ENCODE measurements around the gene CTLA4.
"Not testable (repeated sequence)": the region's sequence is repeated elsewhere in the genome, so short reads cannot be mapped to it uniquely, and the experiment has no call there.

CTLA4 gene

DNA sequence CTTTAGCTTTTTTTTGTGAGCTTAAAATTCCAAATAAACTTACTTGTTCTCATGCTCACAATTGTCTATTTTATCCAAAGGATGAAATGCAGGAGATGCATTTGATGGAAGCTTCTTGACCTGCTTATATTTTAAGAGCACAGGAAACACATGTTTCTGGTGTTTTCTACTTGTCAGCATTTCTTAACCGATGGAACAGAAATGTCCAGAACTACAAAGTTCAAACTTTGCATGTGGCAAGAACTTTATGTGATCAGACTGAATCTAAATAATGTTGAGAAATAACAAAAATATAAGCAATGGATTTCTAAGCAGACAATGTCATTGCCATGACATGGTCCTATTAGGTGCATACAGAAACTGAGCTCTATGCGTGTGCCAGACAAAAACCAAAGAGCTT lies 9.9 kb upstream of the CTLA4 start:
- no peak for DNase-seq (ENCODE audit: low spot score)

DNA sequence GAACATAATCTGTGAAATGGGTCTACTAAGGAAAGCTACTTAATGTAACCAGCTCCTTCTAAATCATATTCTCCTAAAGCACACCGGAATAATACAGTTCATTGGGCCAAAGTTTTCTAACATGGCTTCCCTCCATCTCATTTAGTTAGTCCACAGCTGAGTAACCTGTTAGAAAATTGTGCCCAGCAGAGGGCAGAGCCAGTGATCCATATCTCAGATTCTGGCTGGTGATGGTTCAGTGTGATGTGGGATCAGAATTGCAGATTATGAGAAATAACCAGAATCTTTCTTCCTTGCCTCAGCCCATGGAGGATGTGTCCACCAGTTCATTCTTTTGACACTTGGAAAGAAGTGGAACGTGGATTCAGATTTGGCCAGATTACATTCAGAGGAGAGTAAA lies 9.4 kb upstream of the CTLA4 start:
- DNase-seq (ENCODE audit: low spot score) = no peak

DNA sequence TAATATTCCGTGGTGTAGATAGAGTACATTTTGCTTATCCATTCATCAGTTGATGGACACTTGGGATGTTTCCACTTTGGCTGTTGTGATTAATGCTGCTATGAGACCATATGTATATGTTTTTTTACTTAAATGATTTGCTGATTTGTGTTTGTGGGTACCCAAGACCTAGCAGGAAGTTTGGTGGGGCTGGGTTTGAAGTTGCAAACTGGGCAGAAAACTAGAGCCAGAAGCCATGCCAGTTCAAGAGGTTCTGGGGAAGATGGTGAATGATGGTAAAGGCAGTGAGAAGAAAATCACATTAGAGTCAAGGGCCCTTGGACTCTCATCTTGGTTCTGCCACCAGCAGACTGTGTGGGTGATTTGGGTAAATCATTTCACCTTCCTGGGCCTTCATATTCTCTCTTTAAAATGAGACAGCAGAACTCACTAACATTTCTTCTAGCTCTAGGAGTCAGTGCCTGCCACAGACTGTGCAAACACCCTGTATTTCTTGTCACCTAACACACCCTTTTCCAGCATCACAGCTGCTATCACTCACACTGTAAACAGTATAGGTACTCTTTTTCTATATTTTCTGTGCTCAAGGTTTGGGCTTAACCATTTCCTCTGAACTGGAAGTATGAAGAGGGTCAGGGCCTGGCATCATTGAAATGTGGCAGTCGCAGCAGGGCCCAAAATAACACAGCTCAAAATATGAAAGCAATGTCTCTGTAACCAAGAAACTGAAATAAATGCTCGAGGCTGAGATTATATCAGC lies 8.4 kb upstream of the CTLA4 start:
- no peak for DNase-seq (ENCODE audit: low spot score)

DNA sequence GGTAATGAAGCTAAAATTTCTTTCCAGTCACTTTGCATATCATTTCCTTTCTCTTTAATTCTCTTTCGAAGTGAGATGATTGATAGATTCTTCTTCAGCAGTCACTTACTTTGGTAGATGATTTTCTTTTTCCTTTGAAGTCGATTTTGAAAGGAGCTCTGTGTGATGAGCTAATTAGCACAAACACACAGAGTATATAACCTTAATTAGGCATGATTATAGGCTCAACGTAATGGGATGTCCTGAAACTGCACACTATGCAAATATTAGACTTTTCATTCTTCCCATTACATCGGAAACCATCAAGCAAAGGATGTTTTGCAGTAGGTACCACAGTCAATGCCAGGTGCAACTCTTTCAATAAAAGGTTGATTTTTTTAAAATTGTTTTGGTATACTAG lies 6.4 kb upstream of the CTLA4 start:
- no peak for DNase-seq (ENCODE audit: low spot score)

DNA sequence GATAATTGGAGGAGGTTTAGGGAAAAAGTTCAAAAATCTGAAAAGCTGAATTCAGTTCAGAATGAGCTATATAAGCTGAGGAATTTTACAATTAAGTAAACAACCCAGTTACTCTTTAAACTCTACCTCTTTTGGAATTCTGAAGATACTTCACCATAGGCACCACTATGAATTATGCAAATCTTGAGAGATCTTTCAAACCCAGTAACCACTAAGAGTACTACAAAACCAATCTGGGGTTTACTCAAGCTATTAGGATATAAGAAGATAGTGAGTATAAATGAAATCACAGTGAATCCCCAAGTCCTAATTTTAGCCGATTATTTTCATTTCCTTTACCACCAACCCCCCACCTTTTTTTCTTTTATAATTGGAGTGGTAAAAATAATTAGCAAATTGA lies 6.0 kb upstream of the CTLA4 start:
- DNase-seq (ENCODE audit: low spot score) = no peak

DNA sequence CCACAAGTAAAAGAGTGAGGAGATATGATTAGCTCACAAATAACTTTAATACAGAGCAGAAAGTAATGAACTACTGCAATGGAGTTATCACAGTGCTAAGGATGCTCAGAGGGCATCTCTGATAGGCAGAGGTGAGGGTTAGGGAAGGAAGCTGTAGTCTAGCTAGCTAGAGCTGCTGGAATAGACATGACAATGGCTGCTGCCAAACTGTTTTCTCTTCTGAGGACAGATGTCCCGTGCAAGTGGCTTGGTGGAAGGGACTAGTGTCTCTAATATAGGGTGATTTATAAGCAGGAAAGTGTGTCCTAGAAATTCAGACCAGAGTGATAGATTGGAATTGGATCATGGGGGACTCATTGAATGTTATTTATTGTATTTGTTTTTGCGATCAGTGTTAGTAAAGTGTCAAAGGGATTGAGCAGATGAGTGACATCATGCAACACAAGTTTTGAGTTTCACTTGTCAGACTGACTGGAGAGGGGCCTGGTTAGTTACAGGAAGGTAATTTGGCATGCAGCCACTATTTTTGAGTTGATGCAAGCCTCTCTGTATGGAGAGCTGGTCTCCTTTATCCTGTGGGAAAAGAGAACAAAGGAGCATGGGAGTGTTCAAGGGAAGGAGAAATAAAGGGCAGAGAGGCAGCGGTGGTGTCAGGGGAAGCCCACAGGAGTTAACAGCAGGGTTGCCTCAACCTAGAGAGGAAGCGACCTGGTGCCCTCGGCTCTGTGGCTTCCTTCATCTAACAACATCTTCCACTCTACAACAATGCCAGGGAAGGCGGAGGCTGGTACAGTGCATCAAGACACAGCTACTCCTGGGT lies 1.9 kb downstream of the CTLA4 start:
- no peak for DNase-seq (ENCODE audit: low spot score)

DNA sequence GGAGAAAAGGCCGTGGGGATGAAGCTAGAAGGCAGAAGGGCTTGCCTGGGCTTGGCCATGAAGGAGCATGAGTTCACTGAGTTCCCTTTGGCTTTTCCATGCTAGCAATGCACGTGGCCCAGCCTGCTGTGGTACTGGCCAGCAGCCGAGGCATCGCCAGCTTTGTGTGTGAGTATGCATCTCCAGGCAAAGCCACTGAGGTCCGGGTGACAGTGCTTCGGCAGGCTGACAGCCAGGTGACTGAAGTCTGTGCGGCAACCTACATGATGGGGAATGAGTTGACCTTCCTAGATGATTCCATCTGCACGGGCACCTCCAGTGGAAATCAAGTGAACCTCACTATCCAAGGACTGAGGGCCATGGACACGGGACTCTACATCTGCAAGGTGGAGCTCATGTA lies 2.9 kb downstream of the CTLA4 start:
- DNase-seq (ENCODE audit: low spot score) = no peak

DNA sequence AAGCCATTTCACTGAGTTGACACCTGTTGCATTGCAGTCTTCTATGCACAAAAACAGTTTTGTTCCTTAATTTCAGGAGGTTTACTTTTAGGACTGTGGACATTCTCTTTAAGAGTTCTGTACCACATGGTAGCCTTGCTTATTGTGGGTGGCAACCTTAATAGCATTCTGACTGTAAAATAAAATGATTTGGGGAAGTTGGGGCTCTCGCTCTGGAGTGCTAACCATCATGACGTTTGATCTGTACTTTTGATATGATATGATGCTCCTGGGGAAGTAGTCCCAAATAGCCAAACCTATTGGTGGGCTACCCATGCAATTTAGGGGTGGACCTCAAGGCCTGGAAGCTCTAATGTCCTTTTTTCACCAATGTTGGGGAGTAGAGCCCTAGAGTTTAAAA lies 3.4 kb downstream of the CTLA4 start:
- no peak for DNase-seq (ENCODE audit: low spot score)

DNA sequence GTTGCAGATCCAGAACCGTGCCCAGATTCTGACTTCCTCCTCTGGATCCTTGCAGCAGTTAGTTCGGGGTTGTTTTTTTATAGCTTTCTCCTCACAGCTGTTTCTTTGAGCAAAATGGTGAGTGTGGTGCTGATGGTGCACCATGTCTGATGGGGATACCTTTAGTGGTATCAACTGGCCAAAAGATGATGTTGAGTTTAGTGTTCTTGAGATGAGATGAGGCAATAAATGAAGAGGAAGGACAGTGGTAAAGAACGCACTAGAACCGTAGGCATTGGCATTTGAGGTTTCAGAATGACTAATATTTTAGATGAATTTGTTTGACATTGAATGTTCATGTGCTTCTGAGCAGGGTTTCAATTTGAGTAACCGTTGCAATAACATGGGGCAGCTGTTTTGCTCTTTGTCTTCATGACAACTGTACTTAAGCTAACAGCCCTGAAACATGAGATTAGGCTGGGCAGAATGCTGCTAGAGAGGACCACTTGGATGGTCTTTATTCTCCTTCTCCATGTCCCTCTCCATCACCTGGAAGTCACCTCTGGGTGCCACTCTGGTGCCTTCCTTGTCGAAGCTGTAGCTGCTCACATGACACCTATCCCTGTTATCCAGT lies 3.9 kb downstream of the CTLA4 start:
- DNase-seq (ENCODE audit: low spot score) = no peak

DNA sequence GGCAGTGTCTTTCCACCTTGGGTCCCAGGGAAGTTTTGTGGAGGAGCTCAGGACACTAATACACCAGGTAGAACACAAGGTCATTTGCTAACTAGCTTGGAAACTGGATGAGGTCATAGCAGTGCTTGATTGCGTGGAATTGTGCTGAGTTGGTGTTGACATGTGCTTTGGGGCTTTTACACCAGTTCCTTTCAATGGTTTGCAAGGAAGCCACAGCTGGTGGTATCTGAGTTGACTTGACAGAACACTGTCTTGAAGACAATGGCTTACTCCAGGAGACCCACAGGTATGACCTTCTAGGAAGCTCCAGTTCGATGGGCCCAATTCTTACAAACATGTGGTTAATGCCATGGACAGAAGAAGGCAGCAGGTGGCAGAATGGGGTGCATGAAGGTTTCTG lies 5.9 kb downstream of the CTLA4 start:
- DNase-seq (ENCODE audit: low spot score) = no peak

DNA sequence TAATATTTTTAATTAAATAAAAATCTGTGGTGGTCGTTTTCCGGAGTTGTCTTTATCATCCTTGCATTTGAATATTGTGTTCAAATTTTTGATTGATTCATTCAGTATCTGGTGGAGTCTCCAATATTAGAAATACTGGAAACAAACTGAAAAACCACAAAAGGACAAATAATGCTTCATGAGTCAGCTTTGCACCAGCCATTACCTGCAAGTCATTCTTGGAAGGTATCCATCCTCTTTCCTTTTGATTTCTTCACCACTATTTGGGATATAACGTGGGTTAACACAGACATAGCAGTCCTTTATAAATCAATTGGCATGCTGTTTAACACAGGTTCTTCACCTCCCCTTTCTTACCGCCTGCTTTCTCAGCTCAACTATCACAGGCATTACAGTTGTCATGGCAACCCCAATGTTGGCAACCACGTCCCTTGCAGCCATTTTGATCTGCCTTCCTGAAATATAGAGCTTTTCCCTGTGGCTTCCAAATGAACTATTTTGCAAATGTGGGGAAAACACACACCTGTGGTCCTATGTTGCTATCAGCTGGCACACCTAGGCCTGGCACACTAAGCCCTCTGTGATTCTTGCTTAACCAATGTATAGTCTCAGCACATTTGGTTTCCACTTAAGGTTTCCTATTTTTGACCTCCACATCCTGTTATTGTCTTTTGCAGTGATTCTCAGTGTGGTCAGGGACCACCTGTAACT lies 6.5 kb downstream of the CTLA4 start:
- no peak for DNase-seq (ENCODE audit: low spot score)

DNA sequence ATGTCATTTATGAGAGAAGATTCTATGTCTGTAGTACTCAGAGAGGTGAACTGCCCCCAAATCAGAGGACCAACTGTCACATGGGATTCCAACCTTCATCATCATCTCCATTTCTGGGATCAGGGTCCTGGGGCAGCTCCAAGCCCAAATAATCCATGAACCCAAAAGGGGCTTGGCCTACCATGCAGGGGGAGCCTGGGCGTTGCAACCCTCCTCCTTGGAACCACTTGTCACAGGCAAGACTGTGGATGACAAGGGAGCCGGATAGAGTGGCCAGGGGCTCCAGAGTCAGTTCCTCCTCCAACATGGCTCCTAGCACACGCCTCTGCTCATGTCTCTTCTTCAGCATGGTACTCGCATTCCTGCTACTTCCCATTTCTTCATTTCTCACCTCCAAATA lies 7.9 kb downstream of the CTLA4 start:
- no peak for DNase-seq (ENCODE audit: low spot score)

DNA sequence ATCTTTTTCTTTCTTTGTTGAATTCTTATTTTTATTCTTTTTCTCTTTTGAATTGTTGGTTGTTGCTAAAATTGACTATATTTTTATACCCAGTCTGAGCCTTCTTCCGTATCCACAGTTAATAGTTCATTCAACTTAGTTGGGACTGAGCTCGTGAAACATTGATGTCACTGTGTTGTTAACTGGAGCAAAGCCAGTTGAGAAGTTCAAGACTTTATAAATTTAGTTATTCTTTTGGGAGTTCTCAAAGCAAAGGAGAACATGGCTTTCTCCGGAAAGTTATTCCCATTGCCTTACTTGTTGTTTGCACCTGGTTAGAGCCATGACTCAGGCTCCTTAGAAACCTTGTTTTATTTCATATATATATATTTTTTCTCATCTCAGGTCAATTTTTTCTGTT lies 8.8 kb downstream of the CTLA4 start:
- DNase-seq (ENCODE audit: low spot score) = no peak

DNA sequence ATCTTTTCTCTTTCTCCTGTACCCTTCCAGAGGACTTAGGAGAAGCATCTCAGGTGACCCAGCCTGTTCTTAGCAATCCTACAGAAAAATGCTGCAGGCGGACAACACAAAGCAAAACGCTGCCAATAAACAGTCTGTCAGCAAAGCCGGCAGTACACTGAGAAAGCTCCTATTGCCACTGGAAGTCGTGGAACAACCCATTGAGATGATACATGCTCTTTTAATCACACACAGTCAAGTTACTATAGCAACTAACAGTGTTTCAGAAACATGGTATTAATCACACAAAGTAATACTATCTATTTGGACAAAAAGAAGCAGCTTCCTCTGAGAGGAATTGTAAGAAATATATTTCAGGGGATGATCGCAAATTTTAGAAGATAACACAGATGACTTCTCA lies 10.5 kb downstream of the CTLA4 start:
- no peak for DNase-seq (ENCODE audit: low spot score)

DNA sequence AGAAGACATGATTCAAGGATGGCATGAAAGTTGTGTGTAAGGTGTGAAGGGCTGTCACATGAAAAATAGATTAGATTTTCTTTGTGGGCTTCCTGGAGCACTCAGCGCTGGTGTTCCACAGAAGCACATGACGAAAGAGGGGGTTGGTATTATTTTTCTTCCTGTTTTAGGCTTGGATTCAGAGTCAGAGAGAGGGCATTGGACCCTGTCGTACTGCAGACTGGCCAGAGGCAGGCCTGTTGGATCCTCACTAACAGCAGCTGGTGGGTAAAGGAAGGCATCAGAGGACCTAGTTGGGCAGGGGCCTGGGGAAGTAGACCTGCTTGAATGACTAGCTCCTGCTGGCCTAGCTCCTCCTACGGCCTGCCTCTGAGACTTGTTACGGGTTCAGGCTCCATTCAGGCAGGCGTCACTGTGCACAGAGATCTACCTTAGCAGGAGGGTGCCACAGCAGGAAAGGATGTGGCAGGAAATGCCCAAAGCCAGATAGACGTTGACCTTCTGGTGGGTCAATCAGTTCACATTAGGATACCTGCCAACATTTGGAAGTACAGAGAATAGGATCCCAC lies 13.1 kb downstream of the CTLA4 start:
- no peak for DNase-seq (ENCODE audit: low spot score)

DNA sequence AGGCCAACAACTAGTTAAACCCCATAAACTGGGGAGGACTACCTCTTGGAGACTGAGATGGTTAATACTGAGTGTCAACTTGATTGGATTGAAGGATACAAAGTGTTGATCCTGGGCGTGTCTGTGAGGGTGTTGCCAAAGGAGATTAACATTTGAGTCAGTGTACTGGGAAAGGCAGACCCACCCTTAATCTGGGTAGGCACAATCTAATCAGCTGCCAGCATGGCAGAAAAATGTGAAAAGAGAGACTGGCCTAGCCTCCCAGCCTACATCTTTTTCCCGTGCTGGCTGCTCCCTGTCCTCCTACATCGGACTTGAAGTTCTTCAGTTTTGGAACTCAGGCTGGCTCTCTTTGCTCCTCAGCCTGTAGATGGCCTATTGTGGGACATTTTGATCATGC lies 13.6 kb downstream of the CTLA4 start:
- DNase-seq (ENCODE audit: low spot score) = not testable (repeated sequence)

DNA sequence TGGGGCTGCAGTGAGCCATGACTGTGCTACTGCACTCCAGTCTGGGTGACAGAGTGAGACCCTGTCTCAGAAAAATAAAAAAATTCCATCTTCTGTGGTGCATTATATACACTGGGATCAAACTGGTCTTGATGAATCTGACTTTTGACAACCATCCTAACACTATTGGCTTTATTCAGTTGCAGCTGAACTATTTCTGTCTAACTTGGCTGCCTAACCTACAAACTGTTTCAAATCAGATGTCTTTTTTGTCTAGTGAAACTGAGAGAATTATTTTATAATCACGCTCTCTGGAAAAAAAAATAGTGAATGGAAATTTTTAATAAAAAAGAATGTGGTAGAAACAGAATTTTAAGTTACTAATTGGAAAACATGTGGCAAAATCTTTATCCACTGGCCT lies 15.0 kb downstream of the CTLA4 start:
- no peak for DNase-seq (ENCODE audit: low spot score)

DNA sequence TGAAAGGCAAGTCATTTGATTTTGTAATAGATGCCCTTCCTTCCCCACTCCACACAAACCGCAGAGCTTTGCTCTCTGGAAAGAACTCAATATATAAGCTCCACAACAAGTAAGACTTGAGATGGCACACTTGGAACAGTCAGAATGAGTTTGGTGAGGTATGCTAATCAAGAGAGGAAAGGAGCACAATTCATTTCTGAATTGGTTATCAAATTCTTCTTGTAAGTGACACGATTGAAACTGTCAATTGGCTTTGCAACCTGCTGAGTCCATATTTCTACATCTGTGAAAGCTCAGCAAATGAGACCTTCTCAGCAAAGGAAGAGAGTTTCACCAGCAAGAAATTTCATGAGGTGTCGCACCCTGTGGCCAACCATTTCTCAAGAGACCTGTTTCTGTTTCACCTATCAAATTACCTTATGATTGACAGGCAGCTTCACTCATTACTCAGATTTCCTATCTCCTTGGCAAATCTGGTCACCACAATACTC lies 19.1 kb downstream of the CTLA4 start:
- no peak for DNase-seq (ENCODE audit: low spot score)

DNA sequence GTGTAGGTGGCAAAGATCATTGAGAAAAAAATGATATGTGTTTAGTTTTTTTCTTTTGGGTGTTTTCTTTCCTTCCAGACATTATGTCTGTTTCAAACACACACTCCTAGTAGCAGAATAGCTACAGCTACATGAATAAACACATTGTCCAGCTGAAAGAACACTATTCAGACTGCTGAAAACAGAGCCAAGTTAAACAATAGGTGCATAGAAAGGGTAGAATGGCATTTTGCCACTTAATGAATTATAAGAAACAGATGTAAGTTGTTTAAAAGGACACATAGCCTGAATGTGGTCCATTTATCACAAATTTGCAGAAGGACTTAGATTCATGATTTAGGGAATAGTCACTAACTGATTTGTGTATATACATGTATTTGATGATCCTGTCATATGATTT lies 20.1 kb downstream of the CTLA4 start:
- no peak for DNase-seq (ENCODE audit: low spot score)

DNA sequence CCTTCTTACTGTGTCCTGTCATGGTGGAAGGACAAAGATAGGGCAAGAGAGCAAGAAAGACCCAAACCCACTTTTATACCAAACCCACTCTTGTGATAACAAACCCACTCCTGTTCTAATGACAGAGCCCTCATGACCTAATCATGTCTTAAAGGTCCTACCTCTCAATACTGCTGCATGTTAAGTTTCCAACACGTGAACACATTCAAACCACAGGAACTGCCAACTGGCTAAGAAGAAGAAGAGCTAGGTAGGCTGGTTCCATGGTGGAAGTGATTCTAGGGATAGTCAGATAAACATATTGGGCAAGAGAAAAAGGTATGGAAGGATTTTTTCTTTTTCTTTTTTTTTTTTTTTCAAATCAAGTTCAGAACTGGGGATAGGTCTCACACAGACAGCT lies 22.0 kb downstream of the CTLA4 start:
- no peak for DNase-seq (ENCODE audit: low spot score)

DNA sequence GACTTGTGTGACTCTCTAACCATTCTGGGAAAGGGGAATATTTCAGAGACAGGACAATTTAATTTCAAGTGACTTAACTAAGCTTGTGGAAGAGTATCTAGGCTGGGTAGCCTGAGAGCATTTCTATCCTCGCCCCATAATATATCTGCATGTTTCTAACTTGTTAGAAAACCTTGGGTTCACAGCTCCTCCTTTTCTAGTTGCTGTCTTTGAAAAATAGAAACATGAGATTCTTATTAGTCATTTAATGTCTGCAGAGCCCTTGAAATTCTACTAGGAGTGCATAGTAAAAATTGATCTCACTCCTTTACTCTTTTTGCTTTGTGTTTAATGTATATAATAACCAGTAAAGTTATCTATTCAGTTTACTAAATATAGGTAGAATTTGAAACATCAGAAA lies 22.4 kb downstream of the CTLA4 start:
- DNase-seq (ENCODE audit: low spot score) = no peak

DNA sequence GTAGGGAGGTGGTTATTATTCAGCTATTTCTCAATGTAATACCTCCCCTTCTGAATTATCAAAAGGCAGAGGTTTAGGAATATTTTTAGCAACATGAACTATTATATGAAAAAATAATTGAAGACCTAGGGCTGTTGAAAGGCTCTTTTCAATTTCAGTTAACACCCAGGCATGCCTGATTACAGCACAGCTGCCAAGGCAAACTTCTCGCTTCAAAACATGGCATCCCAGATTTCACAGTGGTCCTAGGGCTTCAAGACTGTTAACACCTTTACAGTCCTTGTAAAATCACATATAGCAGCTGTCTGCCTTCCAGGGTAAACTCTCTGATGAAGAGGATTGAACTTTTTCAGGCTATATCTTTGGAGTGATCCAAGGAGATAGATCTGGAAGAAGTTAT lies 23.2 kb downstream of the CTLA4 start:
- no peak for DNase-seq (ENCODE audit: low spot score)
